Mesendoderm (in vitro differentiated cells): ENCODE measurements around the gene PRKAR2B.

Experiments
- DNase-seq: peaks from one replicate; pipeline ENCODE4 v3.0.0; 2013
- H2AK5ac ChIP-seq: 2 replicates; pipeline ENCODE4 v1.6.1; 2013; ENCODE audit warnings: low read length, inconsistent platforms
- H2BK120ac ChIP-seq: 2 replicates; pipeline ENCODE4 v1.6.1; 2013; ENCODE audit warnings: low read depth, mild to moderate bottlenecking, low read length, moderate library complexity, mixed read lengths
- H2BK15ac ChIP-seq: replicated peaks from 2 replicates; pipeline ENCODE4 v1.6.1; 2013; ENCODE audit warnings: low read depth, mild to moderate bottlenecking, moderate library complexity
- H2BK5ac ChIP-seq: 2 replicates; pipeline ENCODE4 v1.6.1; 2013; ENCODE audit warnings: low read length, inconsistent platforms
- H3K18ac ChIP-seq: 2 replicates; pipeline ENCODE4 v1.6.1; 2013; ENCODE audit warnings: mild to moderate bottlenecking, low read length, mixed read lengths
- H3K23ac ChIP-seq: one replicate; pipeline ENCODE4 v1.6.1; 2013; ENCODE audit warnings: low read length
- H3K27ac ChIP-seq: 2 replicates; pipeline ENCODE4 v1.5.1; 2013; ENCODE audit warnings: low read depth, mild to moderate bottlenecking, inconsistent platforms, low read length, moderate library complexity
- H3K27me3 ChIP-seq: 2 replicates; pipeline ENCODE4 v1.6.1; 2013; ENCODE audit warnings: low read length, control low read depth, mild to moderate bottlenecking, inconsistent platforms; ENCODE audit not compliant: insufficient read depth, poor library complexity
- H3K36me3 ChIP-seq: 2 replicates; pipeline ENCODE4 v1.6.1; 2013; ENCODE audit warnings: low read length, inconsistent platforms; ENCODE audit not compliant: control insufficient read depth, insufficient read depth
- H3K4ac ChIP-seq: one replicate; pipeline ENCODE4 v1.6.1; 2013; ENCODE audit warnings: low read depth, mild to moderate bottlenecking, low read length, moderate library complexity
- H3K4me1 ChIP-seq: 2 replicates; pipeline ENCODE4 v1.6.1; 2013; ENCODE audit warnings: low read depth, low read length, inconsistent platforms; ENCODE audit not compliant: control insufficient read depth
- H3K4me2 ChIP-seq: 2 replicates; pipeline ENCODE4 v1.6.1; 2013; ENCODE audit warnings: low read length
- H3K4me3 ChIP-seq: 2 replicates; pipeline ENCODE4 v1.5.1; 2013; ENCODE audit warnings: mild to moderate bottlenecking, low read length
- H3K56ac ChIP-seq: one replicate; pipeline ENCODE4 v1.6.1; 2013; ENCODE audit warnings: low read length
- H3K79me1 ChIP-seq: 2 replicates; pipeline ENCODE4 v1.6.1; 2013; ENCODE audit warnings: low read length, inconsistent platforms
- H3K79me2 ChIP-seq: 2 replicates; pipeline ENCODE4 v1.6.1; 2013; ENCODE audit warnings: mild to moderate bottlenecking, low read length; ENCODE audit not compliant: control insufficient read depth, insufficient read depth
- H3K9ac ChIP-seq: 2 replicates; pipeline ENCODE4 v1.6.1; 2013; ENCODE audit warnings: low read length, inconsistent platforms
- H4K5ac ChIP-seq: one replicate; pipeline ENCODE4 v1.6.1; 2013; ENCODE audit warnings: low read length
- H4K8ac ChIP-seq: one replicate; pipeline ENCODE4 v1.6.1; 2013; ENCODE audit warnings: low read depth, mild to moderate bottlenecking, control low read depth, low read length, moderate library complexity
- WGBS: extraction: QIAGEN DNeasy Blood & Tissue Kit; methylation state at CpG from one replicate; pipeline ENCODE4 v1.1.7; 2013; ENCODE audit warnings: low lambda C conversion rate, missing lambda C conversion rate; ENCODE audit not compliant: insufficient coverage; ENCODE audit errors: extremely low coverage; 5-methylcytosine and 5-hydroxymethylcytosine counted together

Gene PRKAR2B

DNA sequence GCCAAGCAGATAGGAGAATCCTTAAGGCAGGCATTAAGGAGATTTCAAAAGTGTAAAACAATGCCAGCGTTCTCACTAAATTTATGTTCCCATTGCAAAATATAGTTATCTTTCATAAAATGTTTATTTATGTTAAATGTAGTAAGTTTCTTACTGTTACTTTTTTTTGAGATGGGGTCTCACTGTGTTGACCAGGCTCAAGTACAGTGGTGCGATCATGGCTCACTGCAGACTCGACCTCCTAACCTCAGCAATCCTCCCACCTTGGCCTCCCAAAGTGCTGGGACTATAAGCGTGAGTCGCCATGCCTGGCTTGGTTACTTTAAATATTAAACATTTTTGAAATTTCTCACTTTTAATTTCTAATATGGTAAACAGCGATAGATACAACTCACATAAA is 31.8 kb upstream of the PRKAR2B start:
- no peak overlapping the region for H3K18ac ChIP-seq
- WGBS = no CpG with 5 or more reads among the region's 6 CpGs
- H3K56ac ChIP-seq = no peak overlapping the region
- no peak overlapping the region for H3K4me2 ChIP-seq
- no peak overlapping the region for H3K4ac ChIP-seq
- no peak overlapping the region for H3K23ac ChIP-seq
- H3K9ac ChIP-seq = no peak overlapping the region
- H3K27ac ChIP-seq = no peak overlapping the region
- no peak for DNase-seq
- H2BK120ac ChIP-seq = no peak overlapping the region
- H3K4me3 ChIP-seq = no peak overlapping the region
- H3K79me2 ChIP-seq = no peaks in the 10 kb centered on the region
- H2BK5ac ChIP-seq = no peak overlapping the region
- no peaks in the 10 kb centered on the region for H3K27me3 ChIP-seq
- H2AK5ac ChIP-seq = no peak overlapping the region
- H4K8ac ChIP-seq = no peak overlapping the region
- H2BK15ac ChIP-seq = no peak overlapping the region
- no peaks in the 10 kb centered on the region for H3K4me1 ChIP-seq
- H3K79me1 ChIP-seq = no peaks in the 10 kb centered on the region
- H4K5ac ChIP-seq = no peak overlapping the region
- no peaks in the 10 kb centered on the region for H3K36me3 ChIP-seq

DNA sequence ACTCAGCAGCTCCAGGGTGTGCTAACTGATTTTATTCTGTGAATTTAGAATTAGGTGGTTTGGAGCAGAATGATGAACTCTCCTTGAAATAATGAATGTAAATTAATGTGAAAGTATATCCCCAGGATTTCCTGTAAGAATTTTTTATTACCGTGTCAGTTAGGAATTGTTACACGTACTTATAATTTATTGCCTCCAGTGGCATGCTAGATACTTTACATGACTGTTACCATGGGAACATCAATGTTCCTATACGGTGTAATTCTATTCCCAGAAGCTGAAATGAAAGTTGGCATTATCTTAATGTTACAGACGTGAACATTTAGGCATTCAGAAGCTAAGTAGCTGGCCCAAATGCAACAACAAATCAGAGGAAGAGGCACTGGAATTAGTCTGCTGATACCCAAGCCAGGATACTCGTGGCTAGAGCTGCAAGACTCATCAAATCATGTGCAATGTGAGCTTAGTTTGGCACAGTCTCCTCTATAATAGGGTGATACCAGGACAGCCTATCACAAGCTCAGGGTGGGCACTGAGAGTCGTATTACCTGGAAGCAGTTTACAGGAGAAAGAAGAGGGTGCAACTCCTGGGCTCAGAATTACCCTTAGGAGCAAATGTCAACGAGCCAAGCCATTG is 30.0 kb upstream of the PRKAR2B start:
- no peak overlapping the region for H4K5ac ChIP-seq
- no peak overlapping the region for H3K9ac ChIP-seq
- no peak overlapping the region for H3K4me3 ChIP-seq
- H3K27me3 ChIP-seq = no peaks in the 10 kb centered on the region
- no peak overlapping the region for H2BK15ac ChIP-seq
- H3K56ac ChIP-seq = no peak overlapping the region
- H3K4ac ChIP-seq = no peak overlapping the region
- no peak overlapping the region for H4K8ac ChIP-seq
- H3K23ac ChIP-seq = no peak overlapping the region
- WGBS = no CpG with 5 or more reads among the region's 7 CpGs
- no peaks in the 10 kb centered on the region for H3K79me2 ChIP-seq
- H2AK5ac ChIP-seq = no peak overlapping the region
- no peak for DNase-seq
- H3K18ac ChIP-seq = no peak overlapping the region
- no peaks in the 10 kb centered on the region for H3K79me1 ChIP-seq
- no peak overlapping the region for H3K4me2 ChIP-seq
- H2BK120ac ChIP-seq = no peak overlapping the region
- H3K4me1 ChIP-seq = no peaks in the 10 kb centered on the region
- no peak overlapping the region for H3K27ac ChIP-seq
- no peaks in the 10 kb centered on the region for H3K36me3 ChIP-seq
- no peak overlapping the region for H2BK5ac ChIP-seq

DNA sequence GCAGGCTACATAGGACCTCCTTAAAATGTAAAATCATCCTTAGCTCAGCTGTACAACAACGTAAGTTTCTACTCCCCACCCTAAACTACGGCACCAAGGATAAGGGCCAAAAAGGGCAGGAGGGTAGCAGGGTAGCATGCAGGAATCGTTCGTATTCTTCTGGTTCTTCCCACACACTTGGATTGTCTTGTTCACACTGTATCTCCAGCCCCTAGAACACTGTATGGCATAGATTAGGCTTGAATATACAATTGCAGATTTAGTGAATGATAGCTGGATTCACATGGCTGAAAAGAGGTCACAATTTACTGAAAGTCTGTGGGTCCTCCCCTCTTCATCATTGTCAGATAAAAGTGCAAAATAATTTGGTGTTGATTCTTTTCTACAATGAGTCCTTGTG is 28.2 kb upstream of the PRKAR2B start:
- Histone ChIP-seq H3K18ac (no peak overlapping the region), H2AK5ac (no peak overlapping the region), H4K5ac (no peak overlapping the region), H3K79me1 (no peaks in the 10 kb centered on the region), H3K56ac (no peak overlapping the region), H2BK5ac (no peak overlapping the region), H3K27ac (no peak overlapping the region), H2BK120ac (no peak overlapping the region), H2BK15ac (no peak overlapping the region), H3K79me2 (no peaks in the 10 kb centered on the region), H3K4me2 (no peak overlapping the region), H3K4me3 (no peak overlapping the region), H3K4me1 (no peaks in the 10 kb centered on the region), H4K8ac (no peak overlapping the region), H3K9ac (no peak overlapping the region), H3K4ac (no peak overlapping the region), H3K36me3 (no peaks in the 10 kb centered on the region), H3K23ac (no peak overlapping the region), H3K27me3 (no peaks in the 10 kb centered on the region)
- no CpG with 5 or more reads among the region's 4 CpGs for WGBS
- no peak for DNase-seq

DNA sequence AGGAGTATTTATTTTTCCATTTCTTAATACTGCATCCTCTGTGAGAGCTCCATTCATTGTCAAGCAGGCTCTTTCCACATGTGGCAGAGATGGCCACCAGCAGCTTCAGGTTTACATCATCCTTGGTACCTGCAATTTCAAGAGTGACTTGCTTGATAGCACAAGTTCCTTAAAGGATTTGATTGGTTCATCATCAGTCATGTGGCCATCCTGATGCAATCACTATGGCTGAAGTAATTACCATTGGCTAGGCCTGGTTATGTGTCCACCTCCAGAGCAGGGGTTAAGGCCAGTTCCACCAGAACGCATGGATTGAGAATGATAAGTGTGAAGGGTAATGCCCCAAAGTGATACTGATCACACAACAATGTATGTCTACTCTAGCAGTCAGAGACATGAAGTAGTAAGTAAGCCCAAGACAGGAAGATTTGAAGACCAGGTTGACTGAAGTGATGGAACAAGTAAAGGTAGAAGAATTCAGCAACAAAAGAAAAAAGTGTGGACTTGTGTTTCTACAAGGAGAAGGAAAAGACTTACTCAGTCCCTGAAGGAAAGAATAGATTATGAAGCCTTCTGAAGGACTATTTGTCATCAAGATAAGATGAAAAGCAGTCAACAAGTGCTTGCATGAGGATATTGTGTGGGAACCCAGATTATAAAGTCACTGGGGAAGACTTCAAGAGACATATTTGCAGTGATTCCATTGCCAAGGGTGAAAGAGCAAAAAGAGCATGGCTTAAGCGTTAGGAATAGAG is 26.4 kb upstream of the PRKAR2B start:
- no peak overlapping the region for H3K9ac ChIP-seq
- H3K4me2 ChIP-seq = no peak overlapping the region
- H3K27ac ChIP-seq = no peak overlapping the region
- no peaks in the 10 kb centered on the region for H3K79me2 ChIP-seq
- no peak overlapping the region for H4K5ac ChIP-seq
- H2AK5ac ChIP-seq = no peak overlapping the region
- H2BK15ac ChIP-seq = no peak overlapping the region
- no peak overlapping the region for H3K56ac ChIP-seq
- no peaks in the 10 kb centered on the region for H3K36me3 ChIP-seq
- no peak overlapping the region for H2BK5ac ChIP-seq
- no peak overlapping the region for H4K8ac ChIP-seq
- H3K4ac ChIP-seq = no peak overlapping the region
- H3K4me3 ChIP-seq = no peak overlapping the region
- no peak overlapping the region for H2BK120ac ChIP-seq
- no peaks in the 10 kb centered on the region for H3K27me3 ChIP-seq
- no peak overlapping the region for H3K18ac ChIP-seq
- WGBS = no CpG with 5 or more reads among the region's 2 CpGs
- no peaks in the 10 kb centered on the region for H3K4me1 ChIP-seq
- H3K79me1 ChIP-seq = no peaks in the 10 kb centered on the region
- H3K23ac ChIP-seq = no peak overlapping the region
- DNase-seq = no peak

DNA sequence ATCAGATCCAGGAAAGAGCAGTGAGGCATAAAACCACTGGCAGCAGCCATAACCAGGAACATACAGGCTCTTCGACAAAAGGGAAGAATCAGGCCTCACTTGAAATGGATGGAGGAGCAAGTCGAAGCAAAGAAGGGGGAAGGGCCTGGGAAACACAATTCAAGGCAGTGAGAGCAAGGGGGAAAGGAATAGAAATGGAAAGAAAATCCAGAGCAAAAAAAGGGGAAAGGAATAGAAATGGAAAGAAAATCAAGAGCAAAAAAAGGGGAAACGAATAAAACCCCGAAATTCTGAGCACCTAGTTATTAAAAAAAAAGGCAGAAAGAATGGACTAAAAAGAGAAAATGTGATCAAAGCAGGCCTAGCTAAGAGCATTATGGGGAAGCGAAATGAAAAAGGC is 24.1 kb upstream of the PRKAR2B start:
- Histone ChIP-seq H3K56ac (no peak overlapping the region), H3K36me3 (no peaks in the 10 kb centered on the region), H2AK5ac (no peak overlapping the region), H3K79me1 (no peaks in the 10 kb centered on the region), H3K9ac (no peak overlapping the region), H3K27me3 (no peaks in the 10 kb centered on the region), H2BK15ac (no peak overlapping the region), H2BK5ac (no peak overlapping the region), H3K4me3 (no peak overlapping the region), H4K8ac (no peak overlapping the region), H3K4me2 (no peak overlapping the region), H3K18ac (no peak overlapping the region), H3K79me2 (no peaks in the 10 kb centered on the region), H3K4me1 (no peaks in the 10 kb centered on the region), H2BK120ac (no peak overlapping the region), H3K4ac (no peak overlapping the region), H4K5ac (no peak overlapping the region), H3K23ac (no peak overlapping the region), H3K27ac (no peak overlapping the region)
- no peak for DNase-seq
- no CpG with 5 or more reads among the region's 5 CpGs for WGBS

DNA sequence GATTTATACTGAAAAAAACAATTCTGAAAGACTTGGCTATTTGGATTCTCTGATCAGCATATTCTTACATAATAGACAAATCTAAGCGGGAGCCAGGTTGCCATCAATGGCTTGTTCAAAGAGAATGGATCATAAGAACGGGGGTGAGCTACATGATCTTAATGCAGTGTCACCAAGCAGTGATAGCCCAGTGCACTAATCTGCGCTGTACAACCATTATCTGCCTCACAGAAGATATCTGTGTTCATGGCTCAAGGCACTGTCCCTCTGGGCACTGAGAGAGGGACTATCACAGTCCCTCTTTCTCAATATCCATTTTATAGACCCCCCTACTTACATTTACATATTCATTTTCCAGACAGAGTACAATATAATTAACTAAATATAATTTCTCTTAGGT is 22.9 kb upstream of the PRKAR2B start:
- Histone ChIP-seq H3K4me1 (no peaks in the 10 kb centered on the region), H2BK15ac (no peak overlapping the region), H3K36me3 (no peaks in the 10 kb centered on the region), H3K4me3 (no peak overlapping the region), H2BK5ac (no peak overlapping the region), H3K56ac (no peak overlapping the region), H3K79me1 (no peaks in the 10 kb centered on the region), H3K18ac (no peak overlapping the region), H3K9ac (no peak overlapping the region), H3K27ac (no peak overlapping the region), H4K8ac (no peak overlapping the region), H3K79me2 (no peaks in the 10 kb centered on the region), H3K4me2 (no peak overlapping the region), H3K4ac (no peak overlapping the region), H3K27me3 (no peaks in the 10 kb centered on the region), H3K23ac (no peak overlapping the region), H2AK5ac (no peak overlapping the region), H4K5ac (no peak overlapping the region), H2BK120ac (no peak overlapping the region)
- no CpG with 5 or more reads among the region's 3 CpGs for WGBS
- no peak for DNase-seq
